SK-N-SH treated with all-trans-retinoic acid at 6 μM for 48 hours (cell line): ENCODE data around the gene PCDHGB5.

Experiments used
- ATAC-seq: fragments of 200-7000 bp; cut with Tn5 transposase; 3 replicates; pipeline ENCODE4 v1.9.1; 2020; ENCODE audit warnings: mild to moderate bottlenecking, moderate library complexity
- ARNTL ChIP-seq: fragments of 450-650 bp; formaldehyde crosslinking; IDR thresholded peaks from 2 replicates; pipeline ENCODE4 v1.5.0; 2020; ENCODE audit warnings: low read depth, mild to moderate bottlenecking, moderate library complexity, borderline replicate concordance
- BACH2 ChIP-seq: fragments of 250-450 bp; sonication (Bioruptor Pico); IDR thresholded peaks from 2 replicates; pipeline ENCODE4 v1.9.0; 2021; ENCODE audit warnings: mild to moderate bottlenecking, borderline replicate concordance
- CSDC2 ChIP-seq: fragments of 250-450 bp; sonication (Bioruptor Pico); IDR thresholded peaks from 2 replicates; pipeline ENCODE4 v1.5.0; 2020; ENCODE audit warnings: mild to moderate bottlenecking, moderate library complexity
- ESRRG ChIP-seq: fragments of 250-450 bp; sonication (Bioruptor Pico); IDR thresholded peaks from 2 replicates; pipeline ENCODE4 v1.6.1; 2021; ENCODE audit warnings: mild to moderate bottlenecking
- GLIS3 ChIP-seq: fragments of 250-450 bp; sonication (Bioruptor Pico); IDR thresholded peaks from 2 replicates; pipeline ENCODE4 v1.5.0; 2020; ENCODE audit warnings: mild to moderate bottlenecking, moderate library complexity
- ISL1 ChIP-seq: fragments of 250-450 bp; sonication (Bioruptor Pico); IDR thresholded peaks from 2 replicates; pipeline ENCODE4 v2.1.2; 2022; ENCODE audit warnings: mild to moderate bottlenecking, moderate library complexity
- OSR1 ChIP-seq: fragments of 250-450 bp; sonication (Bioruptor Pico); IDR thresholded peaks from 2 replicates; pipeline ENCODE4 v1.8.0; 2022; ENCODE audit warnings: moderate library complexity, mild to moderate bottlenecking, inconsistent platforms
- PPARA ChIP-seq: fragments of 250-450 bp; sonication (Bioruptor Pico); IDR thresholded peaks from 2 replicates; pipeline ENCODE4 v1.5.0; 2020; ENCODE audit warnings: mild to moderate bottlenecking, borderline replicate concordance
- RARB ChIP-seq: fragments of 250-450 bp; sonication (Bioruptor Pico); IDR thresholded peaks from 2 replicates; pipeline ENCODE4 v1.8.0; 2021; ENCODE audit warnings: mild to moderate bottlenecking, moderate library complexity
- SNAI2 ChIP-seq: fragments of 250-450 bp; sonication (Bioruptor Pico); IDR thresholded peaks from 2 replicates; pipeline ENCODE4 v1.5.0; 2020; ENCODE audit warnings: mild to moderate bottlenecking, moderate library complexity
- TCF4 ChIP-seq: fragments of 250-450 bp; sonication (Bioruptor Pico); IDR thresholded peaks from 2 replicates; pipeline ENCODE4 v1.8.0; 2021; ENCODE audit warnings: mild to moderate bottlenecking, moderate library complexity, borderline replicate concordance
- TOX ChIP-seq: fragments of 250-450 bp; sonication (Bioruptor Pico); IDR thresholded peaks from 2 replicates; pipeline ENCODE4 v1.8.0; 2021; ENCODE audit warnings: mild to moderate bottlenecking, moderate library complexity, borderline replicate concordance
- ZC3H10 ChIP-seq: fragments of 250-450 bp; sonication (Bioruptor Pico); IDR thresholded peaks from 2 replicates; pipeline ENCODE4 v1.5.1; 2021; ENCODE audit warnings: mild to moderate bottlenecking, moderate library complexity
- ZFP3 ChIP-seq: fragments of 250-450 bp; sonication (Bioruptor Pico); IDR thresholded peaks from 2 replicates; pipeline ENCODE4 v1.5.0; 2020; ENCODE audit warnings: mild to moderate bottlenecking, moderate library complexity
- ZFP30 ChIP-seq: fragments of 450-650 bp; formaldehyde crosslinking; IDR thresholded peaks from 2 replicates; pipeline ENCODE4 v1.5.0; 2022; ENCODE audit warnings: mild to moderate bottlenecking, moderate library complexity
- ZNF565 ChIP-seq: fragments of 450-650 bp; formaldehyde crosslinking; conservative IDR thresholded peaks from 2 replicates; pipeline ENCODE4 v1.5.0; 2020; ENCODE audit warnings: low read depth, mild to moderate bottlenecking, moderate library complexity
- ZNF70 ChIP-seq: fragments of 450-650 bp; formaldehyde crosslinking; IDR thresholded peaks from 2 replicates; pipeline ENCODE4 v1.5.0; 2020; ENCODE audit warnings: mild to moderate bottlenecking, moderate library complexity
- ZNF8 ChIP-seq: fragments of 450-650 bp; formaldehyde crosslinking; IDR thresholded peaks from 2 replicates; pipeline ENCODE4 v1.5.0; 2020; ENCODE audit warnings: mild to moderate bottlenecking, moderate library complexity
- TF ChIP-seq, protein P1 (sequence below): fragments of 250-450 bp; sonication (Bioruptor Pico); IDR thresholded peaks from 2 replicates; pipeline ENCODE4 v1.8.0; 2021; ENCODE audit warnings: low read depth, mild to moderate bottlenecking, moderate library complexity, borderline replicate concordance
- TF ChIP-seq, protein P2 (sequence below): fragments of 250-450 bp; sonication (Bioruptor Pico); IDR thresholded peaks from 2 replicates; pipeline ENCODE4 v1.5.0; 2020; ENCODE audit warnings: mild to moderate bottlenecking, moderate library complexity
- TF ChIP-seq, protein P3 (sequence below): fragments of 250-450 bp; sonication (Bioruptor Pico); IDR thresholded peaks from 2 replicates; pipeline ENCODE4 v1.5.1; 2021; ENCODE audit warnings: mild to moderate bottlenecking, moderate library complexity
- TF ChIP-seq, protein P4 (sequence below): fragments of 250-450 bp; sonication (Bioruptor Pico); IDR thresholded peaks from 2 replicates; pipeline ENCODE4 v1.8.0; 2020; ENCODE audit warnings: mild to moderate bottlenecking, moderate library complexity, borderline replicate concordance

PCDHGB5 gene

DNA sequence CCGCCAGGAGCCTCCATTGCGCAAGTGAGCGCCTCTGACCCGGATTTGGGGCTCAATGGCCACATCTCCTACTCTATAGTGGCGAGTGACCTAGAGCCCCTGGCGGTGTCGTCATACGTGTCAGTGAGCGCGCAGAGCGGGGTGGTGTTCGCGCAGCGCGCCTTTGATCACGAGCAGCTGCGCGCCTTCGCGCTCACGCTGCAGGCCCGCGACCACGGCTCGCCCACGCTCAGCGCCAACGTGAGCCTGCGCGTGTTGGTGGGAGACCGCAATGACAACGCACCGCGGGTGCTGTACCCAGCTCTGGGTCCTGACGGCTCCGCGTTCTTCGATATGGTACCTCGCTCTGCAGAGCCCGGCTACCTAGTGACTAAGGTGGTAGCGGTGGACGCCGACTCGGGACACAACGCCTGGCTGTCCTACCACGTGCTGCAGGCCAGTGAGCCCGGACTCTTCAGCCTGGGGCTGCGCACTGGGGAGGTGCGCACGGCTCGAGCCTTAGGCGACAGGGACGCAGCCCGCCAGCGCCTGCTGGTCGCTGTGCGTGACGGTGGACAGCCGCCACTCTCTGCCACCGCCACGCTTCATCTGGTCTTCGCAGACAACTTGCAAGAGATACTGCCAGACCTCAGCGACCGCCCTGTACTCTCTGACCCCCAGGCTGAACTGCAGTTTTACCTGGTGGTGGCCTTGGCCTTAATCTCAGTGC lies 12.0 kb downstream of the PCDHGB5 start:
- ATAC-seq: no peak
- TF ChIP-seq ARNTL (CRISPR knock-in tag) (no peak), CSDC2 (CRISPR knock-in tag) (no peak), ESRRG (CRISPR knock-in tag) (no peak), PPARA (CRISPR knock-in tag) (no peak), ZNF70 (CRISPR knock-in tag) (no peak), ISL1 (no peak), ZC3H10 (CRISPR knock-in tag) (no peak), SNAI2 (no peak), ZNF8 (CRISPR knock-in tag) (no peak), TOX (CRISPR knock-in tag) (no peak), GLIS3 (CRISPR knock-in tag) (no peak), TCF4 (CRISPR knock-in tag) (no peak), ZFP30 (no peak), RARB (CRISPR knock-in tag) (no peak), ZFP3 (CRISPR knock-in tag) (no peak), OSR1 (CRISPR knock-in tag) (no peak)
- TF ChIP-seq, protein P1, sequence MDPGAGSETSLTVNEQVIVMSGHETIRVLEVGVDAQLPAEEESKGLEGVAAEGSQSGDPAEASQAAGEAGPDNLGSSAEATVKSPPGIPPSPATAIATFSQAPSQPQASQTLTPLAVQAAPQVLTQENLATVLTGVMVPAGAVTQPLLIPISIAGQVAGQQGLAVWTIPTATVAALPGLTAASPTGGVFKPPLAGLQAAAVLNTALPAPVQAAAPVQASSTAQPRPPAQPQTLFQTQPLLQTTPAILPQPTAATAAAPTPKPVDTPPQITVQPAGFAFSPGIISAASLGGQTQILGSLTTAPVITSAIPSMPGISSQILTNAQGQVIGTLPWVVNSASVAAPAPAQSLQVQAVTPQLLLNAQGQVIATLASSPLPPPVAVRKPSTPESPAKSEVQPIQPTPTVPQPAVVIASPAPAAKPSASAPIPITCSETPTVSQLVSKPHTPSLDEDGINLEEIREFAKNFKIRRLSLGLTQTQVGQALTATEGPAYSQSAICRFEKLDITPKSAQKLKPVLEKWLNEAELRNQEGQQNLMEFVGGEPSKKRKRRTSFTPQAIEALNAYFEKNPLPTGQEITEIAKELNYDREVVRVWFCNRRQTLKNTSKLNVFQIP (CRISPR knock-in tag): no peak
- TF ChIP-seq, protein P2, sequence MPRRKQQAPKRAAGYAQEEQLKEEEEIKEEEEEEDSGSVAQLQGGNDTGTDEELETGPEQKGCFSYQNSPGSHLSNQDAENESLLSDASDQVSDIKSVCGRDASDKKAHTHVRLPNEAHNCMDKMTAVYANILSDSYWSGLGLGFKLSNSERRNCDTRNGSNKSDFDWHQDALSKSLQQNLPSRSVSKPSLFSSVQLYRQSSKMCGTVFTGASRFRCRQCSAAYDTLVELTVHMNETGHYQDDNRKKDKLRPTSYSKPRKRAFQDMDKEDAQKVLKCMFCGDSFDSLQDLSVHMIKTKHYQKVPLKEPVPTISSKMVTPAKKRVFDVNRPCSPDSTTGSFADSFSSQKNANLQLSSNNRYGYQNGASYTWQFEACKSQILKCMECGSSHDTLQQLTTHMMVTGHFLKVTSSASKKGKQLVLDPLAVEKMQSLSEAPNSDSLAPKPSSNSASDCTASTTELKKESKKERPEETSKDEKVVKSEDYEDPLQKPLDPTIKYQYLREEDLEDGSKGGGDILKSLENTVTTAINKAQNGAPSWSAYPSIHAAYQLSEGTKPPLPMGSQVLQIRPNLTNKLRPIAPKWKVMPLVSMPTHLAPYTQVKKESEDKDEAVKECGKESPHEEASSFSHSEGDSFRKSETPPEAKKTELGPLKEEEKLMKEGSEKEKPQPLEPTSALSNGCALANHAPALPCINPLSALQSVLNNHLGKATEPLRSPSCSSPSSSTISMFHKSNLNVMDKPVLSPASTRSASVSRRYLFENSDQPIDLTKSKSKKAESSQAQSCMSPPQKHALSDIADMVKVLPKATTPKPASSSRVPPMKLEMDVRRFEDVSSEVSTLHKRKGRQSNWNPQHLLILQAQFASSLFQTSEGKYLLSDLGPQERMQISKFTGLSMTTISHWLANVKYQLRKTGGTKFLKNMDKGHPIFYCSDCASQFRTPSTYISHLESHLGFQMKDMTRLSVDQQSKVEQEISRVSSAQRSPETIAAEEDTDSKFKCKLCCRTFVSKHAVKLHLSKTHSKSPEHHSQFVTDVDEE (CRISPR knock-in tag): no peak
- TF ChIP-seq, protein P3, sequence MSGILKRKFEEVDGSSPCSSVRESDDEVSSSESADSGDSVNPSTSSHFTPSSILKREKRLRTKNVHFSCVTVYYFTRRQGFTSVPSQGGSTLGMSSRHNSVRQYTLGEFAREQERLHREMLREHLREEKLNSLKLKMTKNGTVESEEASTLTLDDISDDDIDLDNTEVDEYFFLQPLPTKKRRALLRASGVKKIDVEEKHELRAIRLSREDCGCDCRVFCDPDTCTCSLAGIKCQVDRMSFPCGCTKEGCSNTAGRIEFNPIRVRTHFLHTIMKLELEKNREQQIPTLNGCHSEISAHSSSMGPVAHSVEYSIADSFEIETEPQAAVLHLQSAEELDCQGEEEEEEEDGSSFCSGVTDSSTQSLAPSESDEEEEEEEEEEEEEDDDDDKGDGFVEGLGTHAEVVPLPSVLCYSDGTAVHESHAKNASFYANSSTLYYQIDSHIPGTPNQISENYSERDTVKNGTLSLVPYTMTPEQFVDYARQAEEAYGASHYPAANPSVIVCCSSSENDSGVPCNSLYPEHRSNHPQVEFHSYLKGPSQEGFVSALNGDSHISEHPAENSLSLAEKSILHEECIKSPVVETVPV (CRISPR knock-in tag): no peak
- TF ChIP-seq, protein P4, sequence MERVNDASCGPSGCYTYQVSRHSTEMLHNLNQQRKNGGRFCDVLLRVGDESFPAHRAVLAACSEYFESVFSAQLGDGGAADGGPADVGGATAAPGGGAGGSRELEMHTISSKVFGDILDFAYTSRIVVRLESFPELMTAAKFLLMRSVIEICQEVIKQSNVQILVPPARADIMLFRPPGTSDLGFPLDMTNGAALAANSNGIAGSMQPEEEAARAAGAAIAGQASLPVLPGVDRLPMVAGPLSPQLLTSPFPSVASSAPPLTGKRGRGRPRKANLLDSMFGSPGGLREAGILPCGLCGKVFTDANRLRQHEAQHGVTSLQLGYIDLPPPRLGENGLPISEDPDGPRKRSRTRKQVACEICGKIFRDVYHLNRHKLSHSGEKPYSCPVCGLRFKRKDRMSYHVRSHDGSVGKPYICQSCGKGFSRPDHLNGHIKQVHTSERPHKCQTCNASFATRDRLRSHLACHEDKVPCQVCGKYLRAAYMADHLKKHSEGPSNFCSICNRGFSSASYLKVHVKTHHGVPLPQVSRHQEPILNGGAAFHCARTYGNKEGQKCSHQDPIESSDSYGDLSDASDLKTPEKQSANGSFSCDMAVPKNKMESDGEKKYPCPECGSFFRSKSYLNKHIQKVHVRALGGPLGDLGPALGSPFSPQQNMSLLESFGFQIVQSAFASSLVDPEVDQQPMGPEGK (CRISPR knock-in tag): no peak

DNA sequence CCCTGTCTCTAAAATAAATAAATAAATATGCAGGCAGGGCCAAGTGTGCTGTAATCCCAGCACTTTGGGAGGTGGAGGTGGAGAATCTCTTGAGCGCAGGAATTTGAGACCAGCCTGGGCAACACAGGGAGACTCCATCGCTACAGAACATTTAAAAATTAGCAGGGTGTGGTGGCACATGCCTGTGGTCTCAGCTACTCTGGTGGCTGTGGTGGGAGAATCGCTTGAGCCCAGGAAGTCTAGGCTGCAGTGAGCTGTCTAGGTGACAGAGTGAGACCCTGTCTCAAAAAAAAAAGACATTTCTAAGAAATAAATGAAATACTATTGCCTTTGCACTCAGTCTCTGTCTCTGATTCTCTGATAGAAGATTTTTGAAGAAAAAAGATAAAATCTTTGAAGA lies 13.8 kb downstream of the PCDHGB5 start:
- no peak for ATAC-seq
- TF ChIP-seq, protein P1 (CRISPR knock-in tag): no peak
- TF ChIP-seq OSR1 (CRISPR knock-in tag) (no peak), ARNTL (CRISPR knock-in tag) (no peak), ZFP3 (CRISPR knock-in tag) (no peak), PPARA (CRISPR knock-in tag) (no peak), ZC3H10 (CRISPR knock-in tag) (no peak), ZNF565 (CRISPR knock-in tag) (no peak), ZFP30 (no peak), TOX (CRISPR knock-in tag) (no peak), GLIS3 (CRISPR knock-in tag) (no peak), ZNF70 (CRISPR knock-in tag) (no peak), BACH2 (CRISPR knock-in tag) (no peak), CSDC2 (CRISPR knock-in tag) (no peak)
- TF ChIP-seq, protein P4 (CRISPR knock-in tag): no peak
- TF ChIP-seq, protein P3 (CRISPR knock-in tag): no peak
- TF ChIP-seq, protein P2 (CRISPR knock-in tag): no peak
